Lower lobe of right lung (tissue), 2 donors: Measurements from ENCODE around the gene THAP9. TPM values are rescaled to one million over a fixed set of nuclear protein-coding genes. Genes with fewer than 3 reads are reported as not detected.

Source experiments
- ATAC-seq, 2 donors: fragments of 200-7000 bp; cut with Tn5 transposase; one replicate each; pipeline ENCODE4 v1.9.1; 2020 to 2022; ENCODE audit warnings: mild to moderate bottlenecking in 2 of 2, moderate library complexity in 2 of 2
- DNase-seq: peaks from one replicate; pipeline ENCODE4 v3.0.0-alpha.2; 2020
- H3K27ac ChIP-seq: fragments of 200-600 bp; one replicate; pipeline ENCODE4 v1.8.0; 2022
- H3K27me3 ChIP-seq: fragments of 200-600 bp; one replicate; pipeline ENCODE4 v1.8.0; 2022; ENCODE audit warnings: low read depth
- H3K36me3 ChIP-seq: fragments of 200-600 bp; one replicate; pipeline ENCODE4 v1.8.0; 2022; ENCODE audit warnings: mild to moderate bottlenecking
- H3K4me1 ChIP-seq: fragments of 200-600 bp; one replicate; pipeline ENCODE4 v1.8.0; 2022
- H3K4me3 ChIP-seq: fragments of 200-600 bp; one replicate; pipeline ENCODE4 v1.8.0; 2022; ENCODE audit warnings: mild to moderate bottlenecking
- H3K9me3 ChIP-seq: fragments of 200-600 bp; one replicate; pipeline ENCODE4 v1.8.0; 2022
- intact Hi-C: fragments of 100-400 bp; cut with DNase I; formaldehyde crosslinking; loops from one replicate; pipeline ENCODE4 v1.11.0; 2022
- total RNA-seq: library from RNA; stranded (reverse); fragmentation: NEBNext Ultra II Directional; extraction: Animal tissue kit (Norgen Biotek cat#: 25700); gene quantifications from one replicate; pipeline ENCODE4 v1.2.1, GENCODE V29; 2021
- TF ChIP-seq, protein P1 (sequence below): fragments of 200-600 bp; IDR thresholded peaks from one replicate; pipeline ENCODE4 v1.8.0; 2022; ENCODE audit warnings: antibody characterized with exemption, mild to moderate bottlenecking
- donor health status: DM: no; HTN: yes; CAD: no; lungs with severe emphysema.

THAP9 gene
- total RNA-seq, 1 donor from 2014 or later: 5.0 TPM

DNA sequence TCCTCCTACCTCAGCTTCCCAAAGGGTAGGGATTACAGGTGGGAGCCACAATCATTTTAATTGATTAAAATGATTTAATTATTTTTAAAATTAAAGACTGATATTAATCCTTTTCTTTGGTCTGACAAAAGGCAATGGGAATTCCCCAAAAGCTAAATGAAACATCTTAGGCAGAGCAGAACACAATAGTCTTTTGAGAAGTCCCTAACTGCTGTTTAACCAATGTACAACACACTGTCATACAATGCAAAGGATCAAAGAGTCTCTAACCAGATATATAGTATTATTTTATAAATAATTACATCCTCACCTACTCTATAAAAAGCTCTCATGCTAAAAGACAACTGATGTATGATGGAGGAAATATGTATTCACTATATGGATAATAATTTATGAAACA is 47.0 kb downstream of the THAP9 start:
- Histone ChIP-seq H3K9me3 (no peaks in the 10 kb centered on the region), H3K27me3 (no peaks in the 10 kb centered on the region), H3K4me1 (peaks cover 5% of the 10 kb centered on the region), H3K36me3 (peaks cover 7% of the 10 kb centered on the region), H3K4me3 (no peak overlapping the region), H3K27ac (no peak overlapping the region)
- TF ChIP-seq, protein P1, sequence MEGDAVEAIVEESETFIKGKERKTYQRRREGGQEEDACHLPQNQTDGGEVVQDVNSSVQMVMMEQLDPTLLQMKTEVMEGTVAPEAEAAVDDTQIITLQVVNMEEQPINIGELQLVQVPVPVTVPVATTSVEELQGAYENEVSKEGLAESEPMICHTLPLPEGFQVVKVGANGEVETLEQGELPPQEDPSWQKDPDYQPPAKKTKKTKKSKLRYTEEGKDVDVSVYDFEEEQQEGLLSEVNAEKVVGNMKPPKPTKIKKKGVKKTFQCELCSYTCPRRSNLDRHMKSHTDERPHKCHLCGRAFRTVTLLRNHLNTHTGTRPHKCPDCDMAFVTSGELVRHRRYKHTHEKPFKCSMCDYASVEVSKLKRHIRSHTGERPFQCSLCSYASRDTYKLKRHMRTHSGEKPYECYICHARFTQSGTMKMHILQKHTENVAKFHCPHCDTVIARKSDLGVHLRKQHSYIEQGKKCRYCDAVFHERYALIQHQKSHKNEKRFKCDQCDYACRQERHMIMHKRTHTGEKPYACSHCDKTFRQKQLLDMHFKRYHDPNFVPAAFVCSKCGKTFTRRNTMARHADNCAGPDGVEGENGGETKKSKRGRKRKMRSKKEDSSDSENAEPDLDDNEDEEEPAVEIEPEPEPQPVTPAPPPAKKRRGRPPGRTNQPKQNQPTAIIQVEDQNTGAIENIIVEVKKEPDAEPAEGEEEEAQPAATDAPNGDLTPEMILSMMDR: no peak
- DNase-seq: no peak
- intact Hi-C loops: no loop called here
- no peak for ATAC-seq

DNA sequence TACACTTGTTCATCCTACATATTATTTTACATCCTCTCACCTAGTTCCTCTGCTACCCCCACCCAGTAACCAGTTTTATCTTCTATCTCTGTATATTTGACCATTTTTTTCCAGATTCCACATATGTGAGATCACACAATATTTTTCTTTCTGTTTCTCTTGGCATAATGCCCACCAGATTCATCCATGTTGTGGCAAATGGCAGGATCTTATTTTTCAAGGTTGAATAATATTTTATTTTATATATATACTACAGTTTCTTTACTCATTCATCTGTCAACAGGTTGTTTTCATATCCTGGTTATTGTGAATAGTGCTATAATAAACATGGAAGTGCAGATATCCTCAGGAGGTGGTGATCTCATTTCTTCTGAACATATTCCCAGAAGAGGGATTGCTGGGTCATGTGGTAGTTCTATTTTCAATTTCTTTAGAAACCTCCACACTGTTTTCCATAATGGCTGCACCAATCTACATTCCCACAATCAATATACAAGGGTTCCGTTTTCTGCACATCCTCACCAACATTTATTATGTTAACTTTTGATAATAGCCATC is 48.2 kb downstream of the THAP9 start:
- TF ChIP-seq, protein P1: no peak
- H3K9me3 ChIP-seq: no peaks in the 10 kb centered on the region
- DNase-seq (no peak), ATAC-seq (no peak)
- H3K36me3 ChIP-seq: no peaks in the 10 kb centered on the region
- H3K4me1 ChIP-seq: peaks cover 5% of the 10 kb centered on the region
- H3K27ac ChIP-seq: no peak overlapping the region
- H3K4me3 ChIP-seq: no peak overlapping the region
- H3K27me3 ChIP-seq: no peaks in the 10 kb centered on the region
- intact Hi-C loops: no loop called here

DNA sequence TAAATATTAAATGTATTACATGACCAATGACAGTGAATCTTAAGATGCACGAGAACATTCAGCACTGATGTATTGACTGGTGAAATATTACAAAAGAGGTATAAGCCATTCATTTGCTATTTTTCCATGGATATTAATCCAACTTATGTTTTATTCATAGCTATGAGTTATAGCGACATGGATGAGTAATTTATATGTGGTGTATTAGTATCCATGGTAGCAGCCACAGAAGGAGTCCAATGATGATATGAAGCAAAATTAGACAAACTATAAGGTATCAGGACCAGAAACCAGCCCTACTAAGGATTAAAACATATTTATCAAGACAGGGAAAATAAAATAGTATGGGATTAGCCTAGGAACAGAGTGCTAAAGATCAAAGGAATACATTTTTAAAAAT is 50.7 kb downstream of the THAP9 start:
- TF ChIP-seq, protein P1: no peak
- H3K27ac ChIP-seq: no peak overlapping the region
- no peaks in the 10 kb centered on the region for H3K9me3 ChIP-seq
- H3K36me3 ChIP-seq: no peaks in the 10 kb centered on the region
- DNase-seq: no peak
- intact Hi-C loops: no loop called here
- no peaks in the 10 kb centered on the region for H3K27me3 ChIP-seq
- H3K4me1 ChIP-seq: peaks cover 5% of the 10 kb centered on the region
- no peak for ATAC-seq
- H3K4me3 ChIP-seq: no peak overlapping the region

- Histone ChIP-seq H3K9me3 (no peaks in the 10 kb centered on the region), H3K36me3 (no peaks in the 10 kb centered on the region), H3K4me1 (no peaks in the 10 kb centered on the region), H3K27ac (no peak overlapping the region), H3K4me3 (no peak overlapping the region), H3K27me3 (no peaks in the 10 kb centered on the region)
- ATAC-seq (no peak), DNase-seq (no peak)
- intact Hi-C loops: no loop called here
- TF ChIP-seq, protein P1: no peak
Measured at GRCh38 chr4:82954212-82954611, 53.7 kb downstream of the THAP9 start.

- Histone ChIP-seq H3K36me3 (peaks cover 13% of the 10 kb centered on the region), H3K4me1 (no peaks in the 10 kb centered on the region), H3K9me3 (no peaks in the 10 kb centered on the region), H3K27ac (no peak overlapping the region), H3K4me3 (no peak overlapping the region), H3K27me3 (no peaks in the 10 kb centered on the region)
- intact Hi-C loops: no loop called here
- DNase-seq (no peak), ATAC-seq (no peak)
- TF ChIP-seq, protein P1: no peak
Measured at GRCh38 chr4:82957045-82957444, 56.5 kb downstream of the THAP9 start.

GRCh38 chr4:82965763-82966162 is 65.2 kb downstream of the THAP9 start:
- H3K9me3 ChIP-seq: no peaks in the 10 kb centered on the region
- DNase-seq: no peak
- H3K4me3 ChIP-seq: no peak overlapping the region
- TF ChIP-seq, protein P1: no peak
- no peaks in the 10 kb centered on the region for H3K4me1 ChIP-seq
- intact Hi-C loops: no loop called here
- no peaks in the 10 kb centered on the region for H3K27me3 ChIP-seq
- no peak for ATAC-seq
- H3K36me3 ChIP-seq: peaks cover 32% of the 10 kb centered on the region
- H3K27ac ChIP-seq: no peak overlapping the region
